ENCODE results near the gene CTAGE1.
"Not testable (repeated sequence)": the region's sequence is repeated elsewhere in the genome, so short reads cannot be mapped to it uniquely, and the experiment has no call there.

CTAGE1 gene, protein sequence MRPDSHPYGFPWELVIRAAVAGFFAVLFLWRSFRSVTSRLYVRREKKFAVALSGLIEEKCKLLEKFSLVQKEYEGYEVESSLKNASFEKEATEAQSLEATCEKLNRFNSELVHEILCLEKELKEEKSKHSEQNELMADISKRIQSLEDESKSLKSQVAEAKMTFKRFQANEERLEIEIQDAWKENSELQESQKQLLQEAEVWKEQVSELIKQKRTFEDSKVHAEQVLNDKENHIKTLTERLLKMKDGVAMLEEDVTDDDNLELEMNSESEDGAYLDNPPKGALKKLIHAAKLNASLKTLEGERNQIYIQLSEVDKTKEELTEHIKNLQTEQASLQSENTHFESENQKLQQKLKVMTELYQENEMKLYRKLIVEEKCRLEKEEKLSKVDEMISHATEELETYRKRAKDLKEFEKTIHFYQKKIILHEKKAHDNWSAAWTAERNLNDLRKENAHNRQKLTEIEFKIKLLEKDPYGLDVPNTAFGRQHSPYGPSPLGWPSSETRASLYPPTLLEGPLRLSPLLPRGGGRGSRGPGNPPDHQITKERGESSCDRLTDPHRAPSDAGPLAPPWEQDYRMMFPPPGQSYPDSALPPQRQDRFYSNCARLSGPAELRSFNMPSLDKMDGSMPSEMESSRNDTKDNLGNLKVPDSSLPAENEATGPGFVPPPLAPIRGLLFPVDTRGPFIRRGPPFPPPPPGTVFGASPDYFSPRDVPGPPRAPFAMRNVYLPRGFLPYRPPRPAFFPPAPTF

DNA sequence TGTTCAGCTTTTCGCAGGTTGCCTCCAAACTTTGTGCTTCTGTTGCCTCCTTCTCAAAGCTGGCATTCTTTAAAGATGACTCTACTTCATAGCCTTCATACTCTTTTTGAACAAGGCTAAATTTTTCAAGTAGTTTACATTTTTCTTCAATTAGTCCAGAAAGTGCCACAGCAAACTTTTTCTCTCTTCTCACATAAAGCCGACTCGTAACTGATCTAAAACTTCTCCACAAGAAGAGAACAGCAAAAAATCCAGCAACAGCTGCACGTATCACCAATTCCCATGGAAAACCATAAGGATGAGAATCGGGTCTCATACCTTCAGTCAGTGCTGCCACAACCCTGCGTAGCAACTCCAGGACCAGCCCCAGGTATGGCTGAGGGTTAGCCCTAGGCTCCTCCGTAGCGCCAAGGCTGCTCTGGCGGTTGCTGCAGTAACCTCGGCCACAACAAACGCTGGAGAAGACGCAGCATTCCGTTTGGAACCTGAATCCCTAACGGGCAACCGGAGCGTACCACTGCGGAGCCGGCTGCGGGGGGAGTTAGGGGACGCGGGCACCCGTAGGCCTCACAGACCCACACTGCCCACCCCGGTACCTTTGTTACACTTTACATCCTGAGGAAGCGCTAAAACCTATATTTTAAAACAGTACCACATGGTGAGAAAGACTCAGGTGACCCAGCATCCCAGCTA is at the start of gene CTAGE1:
Gene CTAGE1, minus strand, starts transcription at position 420 of the 693 bp plus-strand sequence. Its CDS starts 104 bp downstream, at position 316.
- no peak for DNase-seq

DNA sequence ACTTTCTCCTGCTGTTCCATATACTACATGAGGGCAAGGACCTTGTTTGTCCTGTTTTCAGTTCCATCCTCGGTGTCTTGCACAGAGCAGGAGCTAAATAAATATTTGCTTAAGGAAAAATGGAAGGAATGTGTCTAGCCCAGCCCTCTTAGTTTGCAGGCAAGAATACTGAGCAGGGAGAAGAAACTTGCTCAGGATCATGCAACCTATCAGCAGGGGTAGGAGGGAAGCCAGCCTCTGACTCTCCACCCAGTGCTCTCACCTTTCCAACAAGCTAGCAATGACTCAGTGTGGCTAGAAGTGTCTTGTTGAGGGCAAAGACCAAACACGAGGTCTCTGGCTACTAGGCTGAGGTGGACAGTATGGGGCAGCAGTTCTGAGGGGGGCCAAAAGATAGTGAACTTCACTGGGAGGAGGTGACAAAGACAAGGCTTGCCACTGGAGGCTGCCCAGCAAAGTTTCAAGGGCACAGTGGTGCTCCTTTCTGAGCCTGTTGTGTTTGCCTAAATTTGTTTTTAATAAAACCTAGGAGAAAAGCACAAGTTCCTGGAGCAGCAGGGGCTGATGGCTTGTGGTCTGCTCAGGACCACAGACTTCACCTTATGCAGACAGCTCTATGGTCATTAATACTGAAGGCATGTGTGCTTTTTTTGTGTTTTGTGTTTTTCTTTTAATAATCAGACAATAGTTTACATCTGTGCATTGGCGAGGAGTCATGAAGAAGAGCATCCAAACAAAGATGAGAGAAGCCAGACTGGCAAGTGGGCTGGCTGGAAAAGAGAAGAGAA is 49.1 kb upstream of the CTAGE1 start:
- DNase-seq = no peak

DNA sequence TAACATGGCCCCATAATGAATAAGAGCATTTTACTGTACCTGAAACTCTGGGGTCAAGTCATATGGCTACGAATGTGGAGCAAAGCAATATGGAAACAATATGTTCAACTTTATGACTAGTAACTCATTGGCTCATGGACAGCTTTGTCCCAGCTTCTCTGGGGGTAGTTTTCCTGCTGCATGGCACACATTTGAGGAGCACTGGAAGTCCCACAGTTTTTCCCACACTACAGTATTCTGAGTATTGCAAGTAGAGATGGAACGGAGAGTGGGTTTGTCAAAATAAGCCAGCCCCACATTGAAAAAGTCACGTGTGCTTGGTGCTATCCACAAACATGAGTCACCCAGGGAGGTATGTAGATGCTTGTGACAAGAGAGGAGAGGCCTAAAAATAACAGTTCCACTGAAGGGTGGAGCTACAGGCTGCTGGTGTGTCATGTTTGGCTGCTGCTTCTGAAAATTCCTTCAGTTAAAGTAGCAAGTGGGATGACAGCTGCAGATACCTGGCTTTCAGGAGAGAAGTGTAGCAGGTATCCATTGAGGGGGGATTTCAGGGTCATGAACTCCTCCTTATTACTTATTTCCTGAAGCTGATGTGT is 48.2 kb upstream of the CTAGE1 start:
- no peak for DNase-seq

DNA sequence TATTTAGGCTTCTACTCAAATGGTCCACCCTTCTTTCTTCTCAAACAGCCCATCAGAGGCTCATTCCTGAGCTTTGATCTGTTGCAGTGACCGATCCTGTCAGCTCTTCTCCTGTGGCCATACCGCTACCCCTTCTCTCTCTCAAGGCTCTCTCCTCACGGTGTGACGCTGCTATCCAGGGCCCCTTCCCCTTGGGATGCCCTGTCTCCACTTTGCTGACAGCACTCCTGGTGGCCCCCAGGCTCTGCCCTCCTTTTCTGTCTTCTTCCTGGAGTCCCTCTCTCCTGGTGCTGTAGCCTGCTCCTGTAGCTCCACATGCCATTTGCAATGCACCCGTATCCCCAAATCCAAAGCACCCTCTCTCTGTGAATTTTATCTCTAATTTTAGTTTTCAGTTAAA is 45.4 kb upstream of the CTAGE1 start:
- DNase-seq = no peak

DNA sequence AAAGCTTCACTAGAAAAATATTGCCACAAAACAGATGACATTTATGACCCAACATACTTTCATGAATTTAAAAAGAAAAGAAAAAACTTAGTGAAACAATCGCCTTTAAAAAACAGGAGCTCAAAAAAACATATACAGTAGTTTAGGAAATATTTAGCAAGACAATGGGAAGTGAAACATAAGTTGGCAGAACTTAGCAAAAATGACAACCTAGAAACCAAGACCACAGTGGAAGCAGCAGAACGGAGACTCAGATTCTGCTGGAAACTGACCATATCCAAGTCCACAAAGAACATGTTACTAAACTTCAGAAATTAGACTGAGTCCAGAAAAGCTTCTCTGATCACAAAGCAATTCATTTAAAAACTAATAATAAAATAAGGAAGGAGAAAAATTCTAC is 41.8 kb upstream of the CTAGE1 start:
- no peak for DNase-seq

DNA sequence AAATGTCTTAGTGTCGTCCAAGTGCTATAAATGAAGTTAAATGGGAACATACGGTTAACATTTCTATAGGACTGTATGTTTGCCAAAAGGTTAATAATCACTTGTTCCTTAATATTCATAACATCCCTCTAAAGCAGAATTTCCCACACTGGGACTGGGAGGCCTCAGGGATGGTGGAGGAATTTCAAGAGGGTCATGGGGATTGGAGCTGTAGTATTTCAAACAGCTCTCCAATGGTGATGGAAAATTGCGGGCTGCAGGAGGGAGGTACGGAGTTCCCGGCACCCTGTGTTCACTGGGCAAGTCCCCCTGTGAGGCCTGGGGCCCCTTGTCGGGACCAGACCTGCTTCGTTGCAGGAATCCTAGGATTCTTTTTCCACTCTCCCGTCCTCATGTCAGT is 39.8 kb upstream of the CTAGE1 start:
- DNase-seq = no peak

DNA sequence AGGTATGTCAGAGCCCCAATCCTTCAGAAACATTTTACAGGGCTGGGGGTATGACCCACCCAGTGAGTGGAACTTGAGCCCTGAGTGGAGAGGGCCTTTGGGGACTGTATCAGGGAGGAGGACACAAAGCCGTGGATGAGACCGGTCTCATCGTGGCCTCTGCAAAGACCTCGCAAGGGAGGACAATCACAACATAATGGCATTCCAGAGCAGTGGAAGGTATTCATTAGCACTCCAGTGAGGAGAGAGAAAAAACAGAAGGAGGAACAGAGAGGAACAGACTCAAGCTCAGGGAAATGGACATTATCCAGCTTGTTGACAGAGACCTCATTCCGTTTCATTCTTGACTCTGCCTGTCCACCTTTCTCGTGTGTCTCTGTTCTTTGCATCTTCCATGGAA is 38.8 kb upstream of the CTAGE1 start:
- no peak for DNase-seq

DNA sequence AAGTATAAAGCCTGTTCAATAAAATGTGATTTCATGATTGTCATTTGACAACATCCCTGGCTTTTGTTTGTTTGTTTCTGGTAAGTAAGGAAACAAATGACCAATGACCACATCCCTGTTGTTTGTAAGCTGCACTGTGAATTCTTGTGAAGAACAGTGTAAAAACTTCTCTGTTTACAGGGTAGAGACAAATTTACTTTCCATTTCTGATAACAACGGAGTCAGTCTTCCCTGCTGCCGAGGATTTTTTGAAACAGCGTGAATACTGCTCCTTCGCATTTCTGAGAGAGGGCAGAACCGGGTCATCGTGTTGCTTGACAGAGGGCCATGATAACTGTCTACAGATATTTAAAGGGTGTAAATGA is 38.4 kb upstream of the CTAGE1 start:
- DNase-seq = no peak

DNA sequence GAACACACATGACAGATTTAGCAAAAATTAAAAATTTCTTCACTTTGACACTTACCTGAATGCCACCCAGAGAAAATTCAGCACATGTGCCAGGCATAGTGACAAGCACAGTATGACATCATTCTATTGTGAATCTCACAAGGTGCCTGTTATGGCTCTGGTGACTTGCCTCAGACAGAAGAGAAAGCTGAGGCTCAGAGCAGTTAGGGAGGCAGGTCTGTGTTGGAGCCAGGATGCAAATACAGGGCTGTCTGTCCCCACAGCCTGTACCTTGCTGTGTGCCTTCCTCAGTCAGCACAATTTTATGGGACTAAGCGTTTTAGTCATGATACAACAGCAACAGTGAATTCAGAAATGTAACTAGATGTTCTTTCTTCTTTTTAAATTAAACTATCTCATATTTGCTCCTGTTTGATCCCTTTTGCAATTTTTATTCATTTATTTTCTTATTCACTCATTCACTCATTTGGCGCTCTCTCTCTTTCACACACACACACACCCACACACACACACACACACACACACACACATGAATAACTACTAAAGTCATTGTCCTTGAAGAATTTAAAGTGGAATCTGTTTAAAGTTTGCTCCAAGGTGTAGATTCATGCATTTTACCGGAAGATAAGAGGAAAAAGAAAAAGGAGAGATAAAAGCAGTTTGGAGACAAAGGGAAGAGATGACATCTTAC is 37.9 kb upstream of the CTAGE1 start:
- DNase-seq = no peak

DNA sequence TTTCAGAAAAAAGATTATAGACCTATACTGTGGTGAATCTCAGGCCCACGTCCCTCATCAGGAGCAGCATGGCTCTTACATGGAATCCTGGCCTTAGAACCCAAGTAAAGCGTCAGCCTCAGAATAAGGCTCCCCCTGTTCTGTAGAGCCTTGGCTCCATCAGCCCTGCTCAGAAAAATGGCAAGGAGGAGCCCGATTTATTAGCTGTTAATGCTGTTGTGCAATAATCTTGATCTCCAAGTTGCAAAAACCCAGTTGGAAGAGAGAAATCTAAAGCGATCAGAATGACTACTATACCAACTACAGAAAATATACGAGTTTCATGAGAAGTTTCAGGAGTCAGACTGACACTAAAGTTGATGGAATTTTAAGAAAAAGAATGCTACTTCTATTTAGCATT is 35.6 kb upstream of the CTAGE1 start:
- DNase-seq = no peak

DNA sequence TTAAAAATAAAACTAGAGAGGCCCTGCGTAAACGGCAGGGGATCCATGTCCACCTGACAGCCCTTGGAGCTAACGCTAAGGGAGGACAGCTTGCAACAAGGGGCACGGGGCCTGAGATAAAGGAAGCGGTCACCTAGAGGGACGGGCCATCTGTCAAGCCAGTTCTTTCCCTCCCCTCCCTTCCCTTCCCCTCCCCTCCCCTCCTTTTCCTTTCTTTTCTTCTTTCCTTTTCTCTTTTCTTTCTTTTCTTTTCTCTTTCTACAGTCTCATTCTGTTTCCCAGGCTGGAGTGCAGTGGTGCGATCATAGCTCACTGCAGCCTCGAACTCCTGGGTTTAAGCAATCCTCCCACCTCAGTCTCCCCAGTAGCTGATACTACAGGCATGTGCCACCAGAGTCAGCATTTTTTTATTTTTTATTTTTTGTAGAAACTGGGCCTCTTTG is 34.5 kb upstream of the CTAGE1 start:
- no peak for DNase-seq

DNA sequence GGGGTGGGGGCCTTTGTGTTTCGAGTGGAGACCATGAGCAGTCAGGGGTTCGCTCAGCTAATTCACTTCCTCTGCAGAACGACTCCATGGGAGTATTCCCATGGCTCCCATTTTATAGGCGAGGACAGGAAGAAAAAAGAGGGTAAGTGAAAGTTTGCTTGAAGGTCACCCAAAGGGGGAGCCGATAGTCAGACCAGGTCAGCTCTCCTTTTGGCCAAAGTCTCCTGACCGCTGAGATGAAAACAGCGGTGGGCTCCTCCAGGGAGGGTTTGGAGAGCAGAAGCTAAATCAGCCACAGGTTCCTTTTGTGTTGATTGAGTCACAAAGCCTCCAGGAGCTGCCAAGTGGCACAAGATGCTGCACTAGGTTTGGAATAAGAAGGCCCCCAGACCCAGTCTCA is 34.1 kb upstream of the CTAGE1 start:
- DNase-seq = no peak

DNA sequence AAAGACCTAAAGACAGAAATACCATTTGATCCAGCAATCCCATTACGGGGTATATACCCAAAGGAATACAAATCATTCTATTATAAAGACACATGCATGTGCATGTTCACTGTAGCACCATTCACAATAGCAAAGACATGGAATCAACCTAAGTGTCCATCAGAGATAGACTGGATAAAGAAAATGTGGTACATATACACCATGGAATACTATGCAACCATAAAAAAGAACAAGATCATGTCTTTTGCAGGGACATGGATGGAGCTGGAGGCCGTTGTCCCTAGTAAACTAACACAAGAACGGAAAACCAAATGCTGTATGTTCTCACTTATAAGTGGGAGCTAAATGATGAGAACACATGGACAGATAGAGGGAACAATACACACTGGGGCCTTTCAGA is 33.1 kb upstream of the CTAGE1 start:
- not testable (repeated sequence) for DNase-seq

DNA sequence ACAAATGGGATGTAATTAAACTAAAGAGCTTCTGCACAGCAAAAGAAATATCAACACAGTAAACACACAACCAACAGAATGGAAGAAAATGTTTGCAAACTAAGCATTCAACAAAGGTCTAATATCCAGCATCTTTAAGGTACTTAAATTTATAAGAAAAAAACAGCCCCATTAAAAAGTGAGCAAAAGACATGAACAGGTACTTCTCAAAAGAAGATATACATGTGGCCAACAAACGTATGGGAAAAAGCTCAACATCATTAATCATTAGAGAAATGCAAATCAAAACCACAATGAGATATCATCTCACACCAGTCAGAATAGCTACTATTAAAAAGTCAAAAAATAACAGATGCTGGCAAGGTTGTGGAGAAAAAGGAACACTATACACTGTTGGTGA is 32.6 kb upstream of the CTAGE1 start:
- not testable (repeated sequence) for DNase-seq

DNA sequence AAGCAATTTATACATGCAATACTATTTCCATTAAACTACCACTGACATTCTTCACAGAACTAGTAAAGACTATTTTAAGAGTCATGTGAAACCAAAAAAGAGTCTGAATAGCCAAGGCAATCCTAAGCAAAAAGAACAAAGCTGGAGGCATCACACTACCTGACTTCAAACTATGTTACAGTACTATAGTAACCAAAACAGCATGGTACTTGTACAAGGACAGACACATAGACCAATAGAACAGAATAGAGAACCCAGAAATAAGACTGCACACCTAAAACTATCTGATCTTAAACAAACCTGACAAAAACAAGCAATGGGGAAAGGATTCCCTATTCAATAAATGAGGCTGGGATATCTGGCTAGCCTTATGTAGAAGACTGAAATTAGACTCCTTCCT is 32.0 kb upstream of the CTAGE1 start:
- DNase-seq = not testable (repeated sequence)

DNA sequence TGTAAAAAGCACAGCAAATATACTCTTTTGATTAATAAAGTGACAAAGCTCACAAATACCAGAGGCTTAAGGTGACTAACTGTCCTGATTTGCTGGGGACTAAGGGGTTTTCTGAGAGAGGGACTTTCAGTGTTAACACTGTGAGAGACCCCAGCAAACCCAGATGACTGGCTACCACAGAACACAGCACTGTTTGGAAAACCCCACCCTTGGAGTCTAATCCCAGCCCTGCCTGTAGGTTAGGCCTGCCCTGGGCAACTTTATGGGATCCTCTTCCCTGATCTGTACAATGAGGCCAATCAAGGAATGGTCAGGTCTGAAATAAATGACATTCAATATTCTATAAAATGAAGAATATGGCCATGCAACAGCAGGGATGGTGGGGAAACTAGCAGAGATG is 30.5 kb upstream of the CTAGE1 start:
- DNase-seq = no peak

DNA sequence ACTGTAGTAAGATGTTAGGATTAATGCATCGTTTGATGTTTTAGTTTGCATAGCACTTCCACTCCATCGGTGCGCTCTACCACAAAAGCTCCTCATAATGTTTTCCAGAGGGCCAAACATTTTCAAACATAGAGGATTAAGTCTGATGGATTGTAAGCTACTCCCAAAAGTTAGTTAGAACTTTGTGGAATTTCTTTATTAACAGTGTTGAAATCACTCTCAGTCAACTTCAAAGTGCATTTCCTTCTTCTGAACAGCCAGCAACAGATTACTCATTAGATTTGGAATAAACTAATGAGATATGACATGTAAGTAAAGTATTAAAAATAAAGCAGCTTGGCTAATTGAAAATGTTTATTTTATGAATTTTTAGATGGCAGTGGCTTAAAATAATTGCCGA is 30.1 kb upstream of the CTAGE1 start:
- DNase-seq = no peak

DNA sequence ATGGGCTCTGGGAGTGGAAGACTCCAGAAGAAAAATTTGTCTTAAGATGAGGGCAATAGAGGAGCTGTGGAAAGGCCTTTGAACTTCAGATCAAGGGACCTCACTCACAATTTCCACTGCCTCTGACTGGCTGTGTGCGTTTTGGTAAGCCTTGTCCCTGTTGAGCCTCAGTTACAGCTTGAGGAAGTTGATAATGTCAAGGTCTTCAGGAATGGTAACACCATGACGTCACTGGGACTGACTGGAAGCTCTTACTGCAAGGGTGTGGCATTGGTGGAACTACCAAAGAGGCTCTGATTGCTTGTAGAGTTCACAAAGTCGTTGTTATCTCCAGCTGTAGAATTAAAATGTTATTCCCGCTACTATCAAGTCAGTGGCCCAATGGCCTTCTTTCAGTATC is 29.2 kb upstream of the CTAGE1 start:
- DNase-seq = no peak

DNA sequence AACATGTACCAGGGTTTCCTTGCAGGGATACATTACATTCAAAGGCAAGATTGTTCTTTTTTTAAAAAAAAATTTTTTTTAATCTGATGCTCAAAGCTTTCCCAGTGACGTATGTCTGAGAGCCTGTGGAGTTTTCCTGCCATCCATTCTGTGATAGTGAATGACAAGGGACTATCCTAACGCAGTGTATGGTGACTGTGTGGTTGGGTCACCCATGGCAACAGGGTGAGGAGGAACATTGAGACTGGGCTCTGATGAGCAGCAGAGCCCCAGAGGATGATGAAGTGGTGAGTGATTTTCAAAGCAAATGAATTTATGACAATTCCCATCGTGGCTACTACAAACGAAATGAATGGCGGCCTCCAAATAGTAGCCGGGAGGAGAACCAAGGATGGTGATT is 28.6 kb upstream of the CTAGE1 start:
- DNase-seq = no peak

DNA sequence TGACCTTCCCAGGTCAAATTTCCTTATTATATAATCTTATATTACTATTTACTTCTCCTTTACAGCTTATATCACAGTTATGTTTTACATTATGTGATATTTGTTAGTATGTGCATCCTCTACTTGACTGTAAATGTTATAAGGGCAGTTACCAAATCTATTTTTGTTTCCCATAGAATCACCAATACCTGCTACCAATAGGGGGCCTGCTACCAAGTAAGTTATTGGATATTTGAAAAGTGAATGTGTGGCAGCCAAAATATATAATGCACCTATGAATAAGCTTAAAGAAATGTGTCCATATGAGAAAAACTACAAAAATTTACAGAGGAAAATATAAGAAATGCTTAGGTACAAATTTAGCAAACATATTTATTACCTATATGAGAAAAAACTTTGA is 23.9 kb upstream of the CTAGE1 start:
- DNase-seq = no peak

DNA sequence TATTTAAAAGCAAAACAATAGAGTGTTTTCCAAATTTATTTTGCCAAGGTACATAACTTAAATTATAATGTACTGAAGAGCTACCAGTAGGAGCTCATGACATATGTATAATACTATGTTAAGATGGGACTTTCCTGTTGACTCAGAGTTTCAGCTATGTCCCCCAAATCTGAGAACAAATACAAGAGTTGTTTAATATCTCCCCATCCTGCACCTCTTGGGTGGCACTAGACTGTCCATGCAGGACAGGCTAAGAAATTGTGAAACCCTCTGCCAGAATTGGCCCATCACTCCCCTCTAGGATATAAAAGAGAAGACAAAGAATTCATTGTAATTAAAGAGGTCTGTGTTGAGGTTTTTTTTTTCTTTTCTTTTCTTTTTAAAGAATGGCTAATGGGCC is 21.7 kb upstream of the CTAGE1 start:
- DNase-seq = no peak

DNA sequence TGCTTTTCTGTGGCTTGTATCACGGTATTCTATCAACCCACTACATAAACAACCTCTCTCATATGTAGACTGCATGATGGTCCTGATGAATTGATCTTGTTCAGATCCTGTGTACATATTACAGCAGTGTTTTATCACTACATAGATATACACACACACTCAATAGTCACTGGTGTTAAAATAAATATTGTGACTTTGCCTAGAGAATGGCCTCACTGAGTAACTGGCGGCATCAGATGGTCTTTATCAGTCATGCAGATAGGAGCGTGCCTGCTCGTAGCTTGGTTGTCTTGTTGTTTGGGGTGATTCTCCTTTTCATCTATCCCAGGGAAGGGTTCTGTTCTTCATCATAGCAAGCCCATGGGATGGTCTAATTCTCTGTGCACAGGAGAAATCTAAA is 18.4 kb upstream of the CTAGE1 start:
- DNase-seq = no peak

All from RPMI8226 (cell line).